GM19372 (cell line): ENCODE measurements around the gene SUOX.
"Not testable (repeated sequence)": the region's sequence is repeated elsewhere in the genome, so short reads cannot be mapped to it uniquely, and the experiment has no call there.

Experiments
- ATAC-seq: cut with Tn5 transposase; IDR thresholded peaks from one replicate; pipeline ENCODE4 v1.9.1; 2021; ENCODE audit warnings: mild to moderate bottlenecking, low read depth, moderate library complexity; ENCODE audit not compliant: unreplicated experiment

The SUOX gene

DNA sequence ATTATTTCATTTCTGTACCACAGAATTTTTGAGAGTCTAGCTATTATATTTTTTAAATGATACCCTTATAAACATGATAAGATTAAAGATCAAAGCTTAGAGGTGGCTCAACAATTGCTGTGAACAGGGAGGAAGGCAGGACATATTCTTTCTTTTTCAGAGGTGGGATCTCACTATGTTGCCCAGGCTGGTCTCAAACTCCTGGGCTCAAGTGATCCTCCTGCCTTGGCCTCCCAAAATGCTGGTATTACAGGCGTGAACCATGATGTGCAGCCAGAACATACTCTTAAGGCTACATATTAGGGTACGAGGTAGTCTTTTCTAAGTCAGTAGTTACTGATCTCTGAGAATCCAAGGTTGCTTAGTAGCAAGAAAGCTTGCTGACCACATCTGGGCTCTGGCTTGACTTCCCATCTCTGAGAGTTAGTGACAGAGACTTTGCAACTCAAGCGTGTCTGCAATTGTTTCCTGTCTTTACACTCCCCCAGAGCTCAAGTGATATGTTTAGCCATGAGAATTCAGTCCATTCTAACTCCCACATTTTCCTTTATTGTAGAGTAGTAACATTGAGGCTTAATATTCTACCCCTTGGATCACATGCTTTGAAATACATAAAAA lies 14.6 kb upstream of the SUOX start:
- ATAC-seq = peak; percentile 76

GRCh38 chr12:55983232-55983842 lies 13.7 kb upstream of the SUOX start:
- no peak for ATAC-seq

GRCh38 chr12:55984861-55985260 lies 12.2 kb upstream of the SUOX start:
- ATAC-seq = no peak

DNA sequence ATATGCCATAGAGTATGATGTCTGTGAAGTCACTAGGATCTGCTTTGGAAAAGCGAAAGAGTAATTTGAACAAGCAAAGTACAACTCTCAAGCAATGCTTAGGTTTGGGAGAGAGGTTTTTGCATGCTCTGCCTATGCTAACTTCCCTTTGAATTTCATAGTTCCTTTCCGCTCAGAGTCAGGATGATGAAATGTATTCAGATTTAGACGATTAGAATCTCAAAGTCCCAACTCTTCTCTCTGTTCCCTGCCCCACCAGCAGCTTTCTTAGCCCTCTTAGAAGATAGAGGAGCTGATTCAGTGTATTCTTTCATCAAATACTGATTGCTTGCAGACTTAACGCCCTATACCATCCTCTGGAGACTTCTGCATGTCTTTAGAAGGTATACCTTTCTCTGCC lies 11.7 kb upstream of the SUOX start:
- no peak for ATAC-seq

GRCh38 chr12:55985976-55986375 lies 11.1 kb upstream of the SUOX start:
- ATAC-seq = not testable (repeated sequence)

GRCh38 chr12:55991110-55991509 lies 6.0 kb upstream of the SUOX start:
- no peak for ATAC-seq

- ATAC-seq = no peak
Measured at GRCh38 chr12:55993230-55993853, 3.7 kb upstream of the SUOX start.

GRCh38 chr12:55995366-55995765 lies 1.7 kb upstream of the SUOX start:
- no peak for ATAC-seq

DNA sequence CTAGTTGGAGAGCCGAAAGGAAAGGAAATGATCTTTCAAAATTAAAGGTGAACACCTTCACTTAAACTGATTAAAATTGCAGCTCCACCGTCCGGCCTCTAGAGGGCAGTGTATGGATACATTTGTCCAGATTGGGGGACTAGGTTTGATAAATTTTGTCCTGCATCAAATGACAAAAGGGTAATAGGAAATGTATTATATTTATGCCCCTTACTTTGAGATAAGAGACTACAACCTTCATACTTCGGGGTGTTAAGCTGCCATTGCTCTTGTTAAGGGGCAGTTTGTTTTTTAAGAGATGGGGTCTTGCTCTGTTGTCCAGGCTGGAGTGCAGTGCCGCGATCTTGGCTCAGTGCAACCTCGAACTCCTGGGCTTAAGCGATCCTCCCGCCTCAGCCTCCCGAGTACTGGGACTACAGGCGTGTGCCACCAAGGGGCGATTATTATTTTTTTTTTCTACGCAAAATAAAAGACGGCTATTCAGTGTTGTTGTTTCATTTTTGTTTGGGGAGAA lies 818 bp upstream of the SUOX start:
- ATAC-seq = no peak

GRCh38 chr12:55997535-55997859 lies 421 bp downstream of the SUOX start:
- ATAC-seq = no peak

GRCh38 chr12:55999522-55999921 lies 2.4 kb downstream of the SUOX start:
- ATAC-seq = not testable (repeated sequence)

DNA sequence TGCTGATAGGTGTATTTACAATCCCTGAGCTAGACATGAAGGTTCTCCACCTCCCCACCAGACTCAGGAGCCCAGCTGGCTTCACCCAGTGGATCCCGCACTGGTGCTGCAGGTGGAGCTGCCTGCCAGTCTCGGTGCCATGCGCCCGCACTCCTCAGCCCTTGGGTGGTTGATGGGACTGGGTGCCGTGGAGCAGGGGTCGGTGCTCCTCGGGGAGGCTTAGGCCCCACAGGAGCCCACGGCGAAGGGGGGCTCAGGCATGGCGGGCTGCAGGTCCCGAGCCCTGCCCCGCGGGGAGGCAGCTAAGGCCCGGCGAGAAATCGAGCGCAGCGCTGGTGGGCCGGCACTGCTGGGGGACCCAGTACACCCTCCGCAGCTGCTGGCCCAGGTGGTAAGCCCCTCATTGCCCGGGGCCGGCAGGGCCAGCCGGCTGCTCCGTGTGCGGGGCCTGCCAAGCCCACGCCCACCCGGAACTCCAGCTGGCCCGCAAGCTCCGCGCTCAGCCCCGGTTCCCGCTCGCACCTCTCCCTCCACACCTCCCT lies 3.0 kb downstream of the SUOX start:
- not testable (repeated sequence) for ATAC-seq

GRCh38 chr12:56001487-56002100 lies 4.5 kb downstream of the SUOX start:
- no peak for ATAC-seq

DNA sequence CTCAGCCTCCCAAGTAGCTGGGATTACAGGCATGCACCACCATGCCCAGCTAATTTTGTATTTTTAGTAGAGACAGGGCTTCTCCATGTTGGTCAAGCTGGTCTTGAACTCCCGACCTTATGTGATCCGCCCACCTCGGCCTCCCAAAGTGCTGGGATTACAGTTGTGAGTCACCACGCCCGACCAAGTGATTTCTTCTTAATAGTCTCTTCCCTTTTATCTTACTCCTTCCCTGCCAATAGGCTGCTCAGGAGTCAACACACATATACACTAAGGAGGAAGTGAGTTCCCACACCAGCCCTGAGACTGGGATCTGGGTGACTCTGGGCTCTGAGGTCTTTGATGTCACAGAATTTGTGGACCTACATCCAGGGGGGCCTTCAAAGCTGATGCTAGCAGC lies 6.3 kb downstream of the SUOX start:
- not testable (repeated sequence) for ATAC-seq

- ATAC-seq = no peak
Measured at GRCh38 chr12:56004211-56004610, 7.1 kb downstream of the SUOX start.

- peak; percentile 40 for ATAC-seq
Measured at GRCh38 chr12:56007564-56008559, 10.8 kb downstream of the SUOX start.

DNA sequence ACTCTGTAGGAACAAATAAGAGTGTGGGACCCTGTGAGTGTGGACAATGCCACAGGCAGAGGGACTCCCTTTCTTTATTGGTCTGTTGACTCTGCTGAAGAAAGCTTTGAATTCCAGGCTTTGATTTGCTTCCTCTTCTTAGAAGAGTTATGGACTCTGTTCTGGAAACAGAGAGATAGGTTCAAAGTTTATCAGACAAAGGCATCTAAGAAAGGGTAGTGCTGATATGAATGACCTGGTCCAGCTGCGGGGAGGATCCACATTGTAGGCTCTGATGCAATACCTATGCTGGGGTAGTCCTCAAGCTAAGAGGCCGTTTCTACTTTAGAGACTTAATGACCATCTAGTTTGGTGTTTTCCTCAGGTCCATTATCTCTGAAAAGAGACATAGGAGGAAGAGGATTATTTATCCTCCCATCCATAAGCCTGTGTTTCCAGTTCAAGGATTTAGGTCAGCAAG lies 13.1 kb downstream of the SUOX start:
- ATAC-seq = no peak

DNA sequence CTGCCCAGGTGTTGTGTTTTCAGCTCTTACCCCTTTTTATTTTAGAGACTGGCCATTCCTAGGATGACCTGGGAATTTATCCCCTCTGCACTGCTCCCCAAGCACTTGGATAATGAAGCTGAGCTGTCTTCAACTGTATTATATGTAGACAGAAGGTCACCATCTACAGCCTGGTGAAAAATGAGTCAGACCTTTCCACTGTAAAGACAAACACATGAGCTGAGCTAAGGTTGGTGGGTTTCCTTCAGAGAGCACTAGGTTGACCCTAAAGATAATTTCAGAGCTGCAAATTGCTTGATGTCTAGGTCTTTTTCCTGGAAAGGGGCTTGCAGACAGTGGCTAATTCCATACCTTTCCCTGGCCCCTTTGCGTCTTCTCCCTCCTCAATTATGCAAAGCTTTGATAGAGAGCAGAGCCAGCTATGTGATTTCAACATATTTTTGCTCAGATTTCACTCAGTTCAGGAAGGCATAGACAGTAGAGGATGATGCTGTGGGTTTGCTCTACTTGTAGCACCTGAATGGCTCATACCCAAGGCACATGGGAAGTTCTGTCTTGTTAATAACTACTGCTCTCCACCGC lies 14.5 kb downstream of the SUOX start:
- no peak for ATAC-seq

- no peak for ATAC-seq
Measured at GRCh38 chr12:56013482-56013881, 16.4 kb downstream of the SUOX start.

GRCh38 chr12:56014205-56014604 lies 17.1 kb downstream of the SUOX start:
- ATAC-seq = no peak
